Testis (tissue), 2 donors: Measurements from ENCODE around the gene SLC28A2.

ENCODE experiments used
- CTCF ChIP-seq, 3 experiments: fragments of 450-650 bp in 2 of 3; fragments of 200-600 bp in 1 of 3; sonication (generic) in 1 of 3; IDR thresholded peaks; one replicate each; pipeline ENCODE4 v1.5.1; 2016 to 2019; ENCODE audit warnings: antibody characterized with exemption in 3 of 3, mild to moderate bottlenecking in 2 of 3, moderate library complexity in 1 of 3
- POLR2A ChIP-seq: fragments of 450-650 bp; IDR thresholded peaks from one replicate; pipeline ENCODE4 v1.6.1; 2017; ENCODE audit warnings: antibody characterized with exemption, mild to moderate bottlenecking, moderate library complexity

GRCh38 chr15:45242289-45242688 is 9.7 kb upstream of the SLC28A2 start:
- no peak for TF ChIP-seq CTCF (IDR thresholded peaks at IDR 0.05)
- TF ChIP-seq POLR2A, result no peak
